HepG2 (cell line): Measurements from ENCODE around the gene PLVAP. TPM values are rescaled to one million over a fixed set of nuclear protein-coding genes. Genes with fewer than 3 reads are reported as not detected.

ENCODE experiments used
- ATF5 ChIP-seq: sonication (generic); formaldehyde crosslinking; IDR thresholded peaks from 2 replicates; pipeline ENCODE4 v1.4.0; 2020; ENCODE audit warnings: mild to moderate bottlenecking, low read depth, missing genetic modification reagents
- BCL6 ChIP-seq: IDR thresholded peaks from 2 replicates; pipeline ENCODE4 v1.6.1; 2016; ENCODE audit warnings: missing genetic modification reagents, missing compliant biosample characterization
- DMAP1 ChIP-seq: IDR thresholded peaks from 2 replicates; pipeline ENCODE4 v1.6.1; 2016
- FOXP4 ChIP-seq: sonication (generic); formaldehyde crosslinking; IDR thresholded peaks from 2 replicates; pipeline ENCODE4 v1.4.0; 2020; ENCODE audit warnings: missing genetic modification reagents
- GABPB1 ChIP-seq: IDR thresholded peaks from 2 replicates; pipeline ENCODE4 v1.6.1; 2016; ENCODE audit warnings: mild to moderate bottlenecking, missing genetic modification reagents, moderate library complexity, missing compliant biosample characterization
- HMG20A ChIP-seq: IDR thresholded peaks from 2 replicates; pipeline ENCODE4 v1.6.1; 2016; ENCODE audit warnings: borderline replicate concordance
- MBNL3 ChIP-seq: fragments of 250-450 bp; sonication (Bioruptor Pico); conservative IDR thresholded peaks from 2 replicates; pipeline ENCODE4 v1.8.0; 2022; ENCODE audit warnings: mild to moderate bottlenecking, inconsistent platforms
- MLXIP ChIP-seq: sonication (generic); formaldehyde crosslinking; IDR thresholded peaks from 2 replicates; pipeline ENCODE4 v1.9.0; 2021; ENCODE audit warnings: missing genetic modification reagents, borderline replicate concordance
- NONO ChIP-seq, 2 experiments: fragments of 450-650 bp in 1 of 2; sonication (generic) in 1 of 2; formaldehyde crosslinking in 1 of 2; IDR thresholded peaks in 1 of 2; conservative IDR thresholded peaks in 1 of 2; 2 replicates each; pipeline versions ENCODE4 v1.6.1 to v1.8.0; 2017 to 2022; ENCODE audit warnings: mild to moderate bottlenecking in 1 of 2, missing genetic modification reagents in 1 of 2, moderate library complexity in 1 of 2
- SMAD9 ChIP-seq: sonication (generic); formaldehyde crosslinking; IDR thresholded peaks from 2 replicates; pipeline ENCODE4 v1.5.1; 2020; ENCODE audit warnings: mild to moderate bottlenecking, missing genetic modification reagents
- SRSF1 ChIP-seq: fragments of 200-400 bp; formaldehyde crosslinking; optimal IDR thresholded peaks from 2 replicates; pipeline ENCODE3; 2017; ENCODE audit warnings: mild to moderate bottlenecking, low read depth, low read length, moderate library complexity
- SRSF4 ChIP-seq: fragments of 200-400 bp; formaldehyde crosslinking; IDR thresholded peaks from one replicate; pipeline ENCODE4 v1.6.1; 2018; ENCODE audit warnings: mild to moderate bottlenecking, low read depth, low read length, moderate library complexity; ENCODE audit not compliant: poor library complexity, severe bottlenecking
- TFDP1 ChIP-seq: IDR thresholded peaks from 2 replicates; pipeline ENCODE4 v1.6.1; 2016; ENCODE audit warnings: missing compliant biosample characterization, missing genetic modification reagents, borderline replicate concordance
- ZBTB43 ChIP-seq: sonication (generic); formaldehyde crosslinking; conservative IDR thresholded peaks from 2 replicates; pipeline ENCODE4 v1.4.0; 2020; ENCODE audit warnings: missing genetic modification reagents
- ZMYM3 ChIP-seq: sonication (generic); formaldehyde crosslinking; IDR thresholded peaks from 2 replicates; pipeline ENCODE4 v1.5.1; 2020; ENCODE audit warnings: mild to moderate bottlenecking, missing genetic modification reagents
- ZNF12 ChIP-seq: sonication (generic); formaldehyde crosslinking; IDR thresholded peaks from 2 replicates; pipeline ENCODE4 v1.5.0; 2020; ENCODE audit warnings: missing genetic modification reagents
- ZSCAN5A ChIP-seq: sonication (generic); formaldehyde crosslinking; IDR thresholded peaks from 2 replicates; pipeline ENCODE4 v1.8.0; 2022; ENCODE audit warnings: mild to moderate bottlenecking, missing genetic modification reagents, borderline replicate concordance
- polyA plus RNA-seq, 8 experiments: library from polyadenylated mRNA; depleted of rRNA in 3 of 8; stranded (reverse) in 7 of 8; unstranded in 1 of 8; fragments of >200 nt; fragmentation: Illumina TruSeq in 4 of 8; extraction: Trizol in 4 of 8; gene quantifications; 2 replicates each; pipeline versions ENCODE4 v1.2.1 to v1.2.3, GENCODE V29; 2011 to 2016; ENCODE audit warnings: low read depth in 4 of 8, missing spikeins in 1 of 8, mixed read lengths in 1 of 8; ENCODE audit not compliant: insufficient read depth in 1 of 8
- total RNA-seq, 5 experiments: library from RNA; depleted of rRNA; stranded (reverse); fragments of >200 nt; fragmentation: Illumina TruSeq; extraction: Trizol; gene quantifications; 2 replicates each; pipeline ENCODE4 v1.2.3, GENCODE V29; 2016; ENCODE audit warnings: low read depth in 1 of 5

The PLVAP gene
- total and polyA plus RNA-seq, 2 of the 13 experiments (the other 11 are each of a cell fraction or from before 2014, with no cell fraction given) = 0.26 TPM; not detected in 1

GRCh38 chr19:17336872-17337674 is 40.1 kb downstream of the PLVAP start, which contains the start of gene GTPBP3 (continued):
- TF ChIP-seq SRSF4 (no peak), HMG20A (CRISPR knock-in tag) (no peak; the same call in 1 of the 2 replicates), SMAD9 (CRISPR knock-in tag) (no peak), FOXP4 (peak; percentile 47; the same call in 1 of the 2 replicates), SRSF1 (no peak), DMAP1 (CRISPR knock-in tag) (peak; percentile 81), ZBTB43 (peak; percentile 45; the same call in 1 of the 2 replicates), BCL6 (CRISPR knock-in tag) (no peak), MBNL3 (CRISPR knock-in tag) (no peak), ZNF12 (0 out of 2 replicates have a peak, but pooled peaks have one; percentile 11), MLXIP (CRISPR knock-in tag) (no peak), TFDP1 (CRISPR knock-in tag) (peak; percentile 99), ZMYM3 (CRISPR knock-in tag) (peak; percentile 87), GABPB1 (CRISPR knock-in tag) (peak; percentile 95), NONO (IDR thresholded peaks at IDR 0.05) (no peak), NONO (CRISPR knock-in tag; conservative IDR thresholded peaks at IDR 0.05) (peak; percentile 68), ZSCAN5A (CRISPR knock-in tag) (0 out of 2 replicates have a peak, but pooled peaks have one; percentile 53), ATF5 (CRISPR knock-in tag) (no peak)
